ENCODE results near the gene EXOC1.
"Not testable (repeated sequence)": the region's sequence is repeated elsewhere in the genome, so short reads cannot be mapped to it uniquely, and the experiment has no call there.

The EXOC1 gene

GRCh38 chr4:55838952-55839351 is 14.5 kb upstream of the EXOC1 start:
- ATAC-seq = no peak
- H3K27me3 Mint-ChIP-seq = peaks cover 71% of the 10 kb centered on the region

GRCh38 chr4:55840956-55841355 is 12.5 kb upstream of the EXOC1 start:
- Mint-ChIP-seq H3K4me3 (no peak overlapping the region), H3K36me3 (no peaks in the 10 kb centered on the region), H3K9me3 (peaks cover 7% of the 10 kb centered on the region), H3K27me3 (peaks cover 52% of the 10 kb centered on the region), H3K4me1 (no peaks in the 10 kb centered on the region), H3K27ac (no peak overlapping the region)
- no peak for ATAC-seq

More at GRCh38 chr4:55838952-55839351, 14.5 kb upstream of the EXOC1 start:
- H3K36me3 Mint-ChIP-seq = peaks cover 5% of the 10 kb centered on the region
- peaks cover 13% of the 10 kb centered on the region for H3K9me3 Mint-ChIP-seq
- H3K4me3 Mint-ChIP-seq = no peak overlapping the region
- H3K4me1 Mint-ChIP-seq = no peaks in the 10 kb centered on the region
- H3K27ac Mint-ChIP-seq = no peak overlapping the region

- H3K27me3 Mint-ChIP-seq = peaks cover 45% of the 10 kb centered on the region
Observed at GRCh38 chr4:55841373-55842239, 11.8 kb upstream of the EXOC1 start.

GRCh38 chr4:55842312-55842711 is 11.1 kb upstream of the EXOC1 start:
- H3K4me3 Mint-ChIP-seq, H3K4me1 Mint-ChIP-seq, H3K9me3 Mint-ChIP-seq, H3K27ac Mint-ChIP-seq, ATAC-seq, H3K36me3 Mint-ChIP-seq: not testable (repeated sequence)
- peaks cover 38% of the 10 kb centered on the region for H3K27me3 Mint-ChIP-seq

More at GRCh38 chr4:55841373-55842239, 11.8 kb upstream of the EXOC1 start:
- not testable (repeated sequence) for H3K27ac Mint-ChIP-seq, H3K4me3 Mint-ChIP-seq, H3K9me3 Mint-ChIP-seq, H3K4me1 Mint-ChIP-seq, ATAC-seq, H3K36me3 Mint-ChIP-seq

GRCh38 chr4:55849724-55850123 is 3.7 kb upstream of the EXOC1 start:
- no peaks in the 10 kb centered on the region for H3K9me3 Mint-ChIP-seq
- H3K36me3 Mint-ChIP-seq = no peaks in the 10 kb centered on the region
- H3K27ac Mint-ChIP-seq = no peak overlapping the region
- no peak for ATAC-seq
- H3K4me1 Mint-ChIP-seq = no peaks in the 10 kb centered on the region
- H3K27me3 Mint-ChIP-seq = no peaks in the 10 kb centered on the region
- H3K4me3 Mint-ChIP-seq = no peak overlapping the region

GRCh38 chr4:55851885-55852284 is 1.6 kb upstream of the EXOC1 start:
- Mint-ChIP-seq H3K27me3 (no peaks in the 10 kb centered on the region), H3K4me1 (no peaks in the 10 kb centered on the region), H3K4me3 (no peak overlapping the region), H3K27ac (no peak overlapping the region), H3K36me3 (no peaks in the 10 kb centered on the region), H3K9me3 (no peaks in the 10 kb centered on the region)
- ATAC-seq = no peak

- Mint-ChIP-seq H3K4me1 (no peaks in the 10 kb centered on the region), H3K27ac (peak overlapping the region; percentile 71), H3K4me3 (no peak overlapping the region), H3K27me3 (no peaks in the 10 kb centered on the region), H3K9me3 (no peaks in the 10 kb centered on the region), H3K36me3 (peaks cover 7% of the 10 kb centered on the region)
- ATAC-seq = peak; percentile 9
Observed at GRCh38 chr4:55854129-55854528, 681 bp downstream of the EXOC1 start.

GRCh38 chr4:55857586-55857985 is 4.1 kb downstream of the EXOC1 start:
- H3K4me1 Mint-ChIP-seq = no peaks in the 10 kb centered on the region
- H3K27ac Mint-ChIP-seq = no peak overlapping the region
- H3K9me3 Mint-ChIP-seq = no peaks in the 10 kb centered on the region
- no peaks in the 10 kb centered on the region for H3K27me3 Mint-ChIP-seq
- H3K36me3 Mint-ChIP-seq = peaks cover 18% of the 10 kb centered on the region
- no peak overlapping the region for H3K4me3 Mint-ChIP-seq
- ATAC-seq = no peak

GRCh38 chr4:55859711-55860110 is 6.3 kb downstream of the EXOC1 start:
- Mint-ChIP-seq H3K27me3 (no peaks in the 10 kb centered on the region), H3K27ac (no peak overlapping the region), H3K36me3 (peaks cover 25% of the 10 kb centered on the region), H3K9me3 (no peaks in the 10 kb centered on the region), H3K4me1 (no peaks in the 10 kb centered on the region), H3K4me3 (no peak overlapping the region)
- ATAC-seq = no peak

GRCh38 chr4:55864577-55865223 is 11.3 kb downstream of the EXOC1 start:
- H3K27ac Mint-ChIP-seq = no peak overlapping the region
- no peak overlapping the region for H3K4me3 Mint-ChIP-seq
- no peaks in the 10 kb centered on the region for H3K9me3 Mint-ChIP-seq
- H3K36me3 Mint-ChIP-seq = peaks cover 44% of the 10 kb centered on the region
- no peaks in the 10 kb centered on the region for H3K27me3 Mint-ChIP-seq
- no peak for ATAC-seq
- peaks cover 15% of the 10 kb centered on the region for H3K4me1 Mint-ChIP-seq

GRCh38 chr4:55865228-55865806 is 11.9 kb downstream of the EXOC1 start:
- Mint-ChIP-seq H3K9me3 (no peaks in the 10 kb centered on the region), H3K27ac (no peak overlapping the region), H3K4me3 (no peak overlapping the region), H3K4me1 (peaks cover 15% of the 10 kb centered on the region), H3K27me3 (no peaks in the 10 kb centered on the region), H3K36me3 (peaks cover 49% of the 10 kb centered on the region)
- no peak for ATAC-seq

GRCh38 chr4:55866290-55866907 is 13.0 kb downstream of the EXOC1 start:
- ATAC-seq = no peak
- Mint-ChIP-seq H3K4me3 (no peak overlapping the region), H3K27me3 (no peaks in the 10 kb centered on the region), H3K9me3 (no peaks in the 10 kb centered on the region), H3K36me3 (peaks cover 53% of the 10 kb centered on the region), H3K4me1 (peaks cover 15% of the 10 kb centered on the region), H3K27ac (no peak overlapping the region)

- H3K9me3 Mint-ChIP-seq = no peaks in the 10 kb centered on the region
- H3K36me3 Mint-ChIP-seq = peaks cover 50% of the 10 kb centered on the region
- ATAC-seq = peak; percentile 63
- H3K27ac Mint-ChIP-seq = no peak overlapping the region
- H3K27me3 Mint-ChIP-seq = no peaks in the 10 kb centered on the region
- H3K4me3 Mint-ChIP-seq = no peak overlapping the region
- peaks cover 15% of the 10 kb centered on the region for H3K4me1 Mint-ChIP-seq
Observed at GRCh38 chr4:55866973-55867574, 13.6 kb downstream of the EXOC1 start.

GRCh38 chr4:55868581-55869090 is 15.2 kb downstream of the EXOC1 start:
- Mint-ChIP-seq H3K27ac (no peak overlapping the region), H3K4me3 (no peak overlapping the region), H3K4me1 (peaks cover 15% of the 10 kb centered on the region), H3K9me3 (no peaks in the 10 kb centered on the region), H3K27me3 (no peaks in the 10 kb centered on the region), H3K36me3 (peaks cover 47% of the 10 kb centered on the region)
- no peak for ATAC-seq

GRCh38 chr4:55871299-55871800 is 17.9 kb downstream of the EXOC1 start:
- H3K27me3 Mint-ChIP-seq = no peaks in the 10 kb centered on the region
- H3K4me1 Mint-ChIP-seq = peaks cover 7% of the 10 kb centered on the region
- H3K9me3 Mint-ChIP-seq = no peaks in the 10 kb centered on the region
- H3K27ac Mint-ChIP-seq = no peak overlapping the region
- no peak overlapping the region for H3K4me3 Mint-ChIP-seq
- ATAC-seq = no peak
- peaks cover 50% of the 10 kb centered on the region for H3K36me3 Mint-ChIP-seq

Measured in stimulated activated memory B cell treated with anti-CD40 and anti-IgM and Interleukin-4, amounts not matched to agents 10 μg/mL and 1 μg/mL and 100 μg/mL, for 72 hours (primary cell).